GM03348 (cell line): ENCODE results near the gene PDZRN4.
"Not testable (repeated sequence)": the region's sequence is repeated elsewhere in the genome, so short reads cannot be mapped to it uniquely, and the experiment has no call there.

Source experiments
- DNase-seq: peaks from one replicate; pipeline ENCODE4 v3.0.0; 2012; ENCODE audit warnings: low spot score

Gene PDZRN4

DNA sequence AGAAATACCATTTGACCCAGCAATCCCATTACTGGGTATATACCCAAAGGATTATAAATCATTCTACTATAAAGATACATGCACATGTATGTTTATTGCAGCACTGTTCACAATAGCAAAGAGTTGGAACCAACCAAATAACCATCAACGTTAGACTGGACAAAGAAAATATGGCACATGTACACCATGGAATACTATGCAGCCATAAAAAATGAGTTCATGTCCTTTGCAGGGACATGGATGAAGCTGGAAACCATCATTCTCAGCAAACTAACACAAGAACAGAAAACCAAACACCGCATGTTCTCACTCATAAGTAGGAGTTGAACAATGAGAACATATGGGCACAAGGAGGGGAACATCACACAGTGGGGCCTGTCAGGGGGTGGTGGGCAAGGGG is 97.3 kb downstream of the PDZRN4 start:
- not testable (repeated sequence) for DNase-seq

- DNase-seq: no peak
These were observed 98.3 kb downstream of the PDZRN4 start for GRCh38 chr12:41286426-41286825.

- DNase-seq: no peak
These were observed 99.5 kb downstream of the PDZRN4 start for GRCh38 chr12:41287500-41288141.

DNA sequence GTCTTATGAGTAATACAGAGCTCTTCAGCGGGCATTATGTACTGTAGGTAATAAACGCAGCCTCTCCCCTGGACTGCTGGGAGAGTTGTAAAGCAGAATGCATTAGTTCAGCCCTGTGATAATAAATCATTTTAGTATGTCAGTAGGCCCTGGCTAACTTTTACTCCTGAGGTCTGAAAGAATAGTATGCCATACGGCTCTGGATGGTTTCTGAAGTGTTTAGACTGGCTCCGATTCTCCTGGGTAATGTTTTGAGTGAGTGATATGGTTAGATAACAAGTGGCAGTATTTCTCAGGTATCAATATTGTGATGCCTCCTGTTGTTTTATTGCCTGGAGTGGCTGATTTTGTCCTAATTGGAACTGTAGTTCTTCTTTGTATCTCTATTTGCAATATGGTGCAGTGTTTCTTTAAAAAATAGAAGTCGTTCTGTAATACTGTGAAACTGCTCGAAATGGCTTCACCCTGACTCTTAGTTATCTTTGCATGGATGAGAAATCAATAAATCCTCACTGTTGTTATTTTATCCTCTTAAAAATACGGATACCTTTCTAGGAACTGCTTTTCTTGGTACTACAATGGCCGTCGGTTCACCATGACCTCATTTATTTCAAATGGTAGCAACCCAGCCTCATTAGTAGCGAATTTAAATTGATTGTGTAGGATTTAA is 100.2 kb downstream of the PDZRN4 start:
- DNase-seq: no peak

GRCh38 chr12:41289501-41289900 is 101.4 kb downstream of the PDZRN4 start:
- no peak for DNase-seq

DNA sequence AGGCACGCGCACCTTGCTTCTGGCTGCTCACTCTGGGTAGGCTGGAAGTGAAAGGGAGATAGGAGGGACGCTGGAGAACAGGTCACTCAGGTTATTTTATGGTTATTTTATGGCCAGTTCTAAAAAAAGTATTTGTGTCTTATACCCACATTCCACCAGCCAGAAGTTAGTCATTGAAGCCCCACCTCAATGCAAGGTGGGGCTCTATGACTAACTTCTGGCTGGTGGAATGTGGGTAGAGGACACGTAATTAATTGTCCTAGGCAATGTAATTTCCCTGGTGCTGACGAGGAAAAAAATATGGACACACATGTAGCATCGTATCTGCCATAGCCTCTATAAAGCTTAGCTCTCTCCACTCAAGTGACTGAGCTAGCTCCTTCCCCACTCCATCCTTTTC is 104.9 kb downstream of the PDZRN4 start:
- DNase-seq: no peak

- DNase-seq: no peak
These were observed 105.3 kb downstream of the PDZRN4 start for GRCh38 chr12:41293461-41293860.

DNA sequence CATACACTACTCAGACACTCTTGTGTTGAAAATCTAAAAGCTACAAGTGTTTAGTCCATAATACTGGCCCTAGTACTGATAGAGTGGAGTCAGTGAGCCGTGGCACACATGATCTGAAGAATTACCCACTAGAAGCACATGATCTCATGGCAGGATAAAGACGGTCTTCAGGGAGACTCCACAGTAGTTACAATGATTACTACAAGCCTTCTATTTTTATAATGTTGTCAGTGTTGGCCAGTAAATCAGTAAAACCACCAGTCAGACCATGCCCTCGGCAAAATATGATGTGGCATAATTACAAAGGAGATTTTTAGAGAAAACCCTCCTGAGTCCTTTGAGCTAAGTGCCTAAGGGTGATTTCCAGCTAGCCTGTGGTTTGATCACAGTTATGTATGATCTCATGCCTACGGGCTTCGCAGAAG is 114.9 kb downstream of the PDZRN4 start:
- no peak for DNase-seq

DNA sequence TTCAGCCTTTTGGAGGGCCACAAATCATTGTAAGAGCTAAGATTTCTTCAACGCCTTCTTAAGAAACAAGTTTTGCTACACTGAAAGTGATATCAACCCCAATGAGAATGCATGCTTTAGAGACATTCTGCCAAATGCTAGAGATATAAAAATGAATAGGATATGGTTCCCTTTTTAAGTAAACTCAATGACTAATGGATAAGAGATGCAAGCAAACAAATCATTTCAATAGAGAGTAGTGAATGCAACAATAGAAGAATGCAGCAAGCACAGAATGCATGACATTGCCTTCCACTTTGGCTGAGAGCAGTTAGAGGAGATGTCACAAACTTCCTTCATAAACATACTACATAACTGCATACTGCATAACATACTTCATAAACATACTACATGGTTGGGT is 116.4 kb downstream of the PDZRN4 start:
- DNase-seq: no peak

DNA sequence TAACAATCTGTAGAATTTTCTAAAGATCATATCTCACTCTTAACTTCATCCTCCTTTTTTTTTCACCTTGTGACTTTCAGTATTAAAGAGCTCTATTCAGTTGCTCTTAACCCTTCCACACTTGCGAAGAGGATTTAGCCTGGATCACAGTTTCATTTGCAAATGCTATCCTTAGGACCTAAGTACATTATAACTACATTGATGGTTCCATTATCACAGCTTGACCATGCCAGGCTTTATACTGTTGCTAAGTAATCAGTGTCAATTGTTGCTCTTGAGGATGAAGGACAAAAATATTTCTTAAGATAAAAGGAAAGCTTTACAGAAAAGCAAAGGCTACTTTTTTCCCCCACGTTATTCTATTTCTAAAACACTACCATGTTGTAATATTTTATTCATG is 122.2 kb downstream of the PDZRN4 start:
- DNase-seq: no peak

DNA sequence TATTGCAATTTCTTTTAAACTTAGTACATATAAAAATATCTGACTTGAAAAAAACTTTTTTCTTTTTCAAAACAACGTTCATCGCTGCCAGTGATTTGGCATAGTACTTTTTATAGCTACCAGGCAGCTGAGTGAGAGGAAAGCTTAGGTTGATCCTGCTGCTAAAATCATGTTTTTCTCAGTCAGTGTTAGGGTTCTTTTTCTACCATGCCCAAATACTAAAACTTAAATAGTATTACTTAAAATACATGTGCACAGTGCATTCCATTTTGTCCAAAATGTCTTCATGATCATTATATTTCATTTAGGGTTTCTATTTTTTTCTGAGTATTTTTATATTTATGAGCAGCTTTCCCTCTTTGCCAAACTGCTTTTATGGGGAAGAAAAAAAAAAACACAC is 123.8 kb downstream of the PDZRN4 start:
- DNase-seq: no peak

DNA sequence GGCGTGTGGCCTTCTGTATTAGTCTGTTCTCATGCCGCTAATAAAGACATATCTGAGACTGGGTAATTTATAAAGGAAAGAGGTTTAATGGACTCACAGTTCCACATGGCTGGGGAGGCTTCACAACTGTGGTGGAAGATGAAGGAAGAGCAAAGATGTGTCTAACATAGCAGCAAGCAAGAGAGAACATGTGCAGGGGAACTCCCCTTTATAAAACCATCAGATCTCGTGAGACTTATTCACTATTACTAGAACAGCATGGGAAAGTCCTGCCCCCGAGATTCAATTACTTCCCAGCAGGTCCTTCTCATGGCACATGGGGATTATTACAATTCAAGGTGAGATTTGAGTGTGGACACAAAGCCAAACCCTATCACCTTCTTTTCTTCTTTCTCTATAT is 124.3 kb downstream of the PDZRN4 start:
- DNase-seq: not testable (repeated sequence)

DNA sequence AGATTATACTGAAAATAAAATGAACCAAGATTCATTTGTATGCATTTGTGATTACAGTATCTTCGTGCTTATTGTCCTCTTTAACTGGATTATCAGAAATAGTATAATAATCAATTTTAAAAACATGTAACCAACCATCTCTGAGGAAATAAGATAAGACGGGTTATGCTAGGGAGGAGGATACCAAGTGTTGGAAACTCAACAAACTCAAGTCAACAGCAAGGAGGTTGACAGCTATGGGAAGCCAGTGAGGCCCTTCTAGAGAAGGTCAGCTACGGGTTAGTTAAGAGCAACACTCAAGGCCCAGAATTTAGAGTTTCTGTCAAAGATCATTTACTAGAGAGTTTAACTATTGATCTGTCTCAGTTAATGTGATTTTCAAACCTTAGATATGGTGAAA is 137.2 kb downstream of the PDZRN4 start:
- no peak for DNase-seq

DNA sequence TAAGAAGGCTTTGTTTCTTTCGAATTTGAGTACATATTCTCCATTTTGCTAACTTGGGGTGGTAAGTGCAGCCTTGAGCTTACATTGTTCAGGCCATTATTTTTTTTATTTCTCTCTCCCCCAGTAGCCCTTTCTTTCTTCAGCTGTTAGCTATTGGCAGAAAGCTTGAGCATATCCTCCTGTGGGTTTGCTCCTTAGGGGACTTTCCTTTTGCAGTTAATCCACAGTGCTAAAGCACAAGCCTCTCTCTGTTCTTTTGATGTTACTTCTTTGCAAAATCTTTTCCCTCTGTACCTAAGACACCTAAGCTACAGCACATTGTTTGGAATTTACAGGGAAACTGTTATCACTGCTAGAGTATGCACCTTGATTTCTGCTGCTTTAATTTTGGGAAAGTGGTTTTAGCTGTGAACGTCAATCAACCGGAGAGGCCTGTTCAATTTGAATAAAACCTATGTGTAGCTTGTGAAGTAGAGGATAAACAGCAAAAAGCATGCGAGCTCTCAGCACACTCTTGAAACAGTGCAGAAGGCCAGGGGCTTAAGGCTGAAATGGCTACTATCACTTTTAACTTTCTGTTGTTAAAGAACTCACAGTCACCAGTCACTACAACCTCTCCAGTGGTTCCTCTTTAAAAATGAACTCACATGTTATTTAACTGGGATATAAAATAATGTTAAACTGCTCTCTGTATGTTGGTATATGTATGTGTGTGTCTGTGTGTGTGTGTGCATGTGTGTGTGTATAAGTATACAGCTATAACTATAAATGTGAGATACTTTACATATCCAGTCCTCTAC is 139.2 kb downstream of the PDZRN4 start:
- no peak for DNase-seq

DNA sequence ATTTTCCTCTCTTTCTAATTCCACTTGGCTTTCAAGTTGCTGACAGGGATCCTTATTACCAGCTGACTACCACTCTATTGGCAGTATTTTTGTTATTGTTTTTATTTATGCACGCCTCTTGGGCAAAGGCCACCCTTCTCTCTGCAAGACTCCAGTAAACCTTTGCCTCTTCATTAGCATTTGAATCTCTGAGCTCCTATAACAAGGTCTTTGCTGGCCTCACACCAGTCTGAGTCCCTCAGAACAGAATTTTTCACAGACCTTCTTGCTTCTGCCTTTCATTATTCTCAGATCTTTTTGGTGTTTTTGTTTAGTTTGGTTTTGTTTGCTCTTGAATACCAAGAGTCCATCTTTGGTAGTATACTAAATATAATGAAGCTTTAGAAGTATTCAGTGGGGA is 145.9 kb downstream of the PDZRN4 start:
- DNase-seq: no peak

DNA sequence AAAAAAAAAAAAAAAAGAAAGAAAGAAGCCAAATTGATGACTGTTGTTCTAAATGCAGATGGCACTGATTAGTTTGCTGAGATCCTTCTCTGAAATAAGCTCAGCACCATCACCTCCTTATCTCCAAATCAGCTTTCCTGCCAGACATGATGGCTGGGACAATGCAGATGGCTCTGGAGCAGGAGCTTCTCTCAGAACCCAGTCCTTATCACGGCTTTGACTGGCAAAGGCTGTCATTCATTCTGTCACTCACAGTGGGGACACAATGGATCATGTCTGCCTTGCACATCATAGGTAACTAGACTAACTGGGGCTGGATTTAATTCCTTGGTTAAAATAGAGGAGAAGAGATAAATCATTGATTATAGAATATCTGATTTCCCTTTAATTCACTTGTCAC is 146.3 kb downstream of the PDZRN4 start:
- DNase-seq: no peak

DNA sequence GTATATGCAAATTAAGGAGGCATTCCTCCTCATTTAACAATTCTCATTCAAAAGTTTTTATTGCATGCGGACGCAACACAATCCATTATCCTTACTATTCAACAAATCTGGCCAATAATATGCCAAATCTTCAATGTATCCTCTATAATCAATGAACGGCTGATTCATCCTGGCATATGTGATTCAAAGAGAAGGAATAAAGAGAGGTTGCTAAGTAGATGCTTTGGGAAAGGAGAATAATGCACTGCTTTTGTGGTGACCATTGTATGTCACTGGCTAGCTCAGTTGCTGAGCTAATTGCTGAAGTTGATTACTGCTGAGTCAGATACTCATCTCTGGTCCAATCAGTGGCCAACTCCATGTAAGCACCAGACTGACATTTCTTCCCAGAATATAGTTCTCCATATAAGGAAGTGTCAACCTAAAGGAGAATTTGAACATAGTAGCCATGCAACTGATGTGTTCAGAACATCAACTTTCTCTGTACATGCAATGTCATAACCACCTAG is 148.0 kb downstream of the PDZRN4 start:
- DNase-seq: no peak

DNA sequence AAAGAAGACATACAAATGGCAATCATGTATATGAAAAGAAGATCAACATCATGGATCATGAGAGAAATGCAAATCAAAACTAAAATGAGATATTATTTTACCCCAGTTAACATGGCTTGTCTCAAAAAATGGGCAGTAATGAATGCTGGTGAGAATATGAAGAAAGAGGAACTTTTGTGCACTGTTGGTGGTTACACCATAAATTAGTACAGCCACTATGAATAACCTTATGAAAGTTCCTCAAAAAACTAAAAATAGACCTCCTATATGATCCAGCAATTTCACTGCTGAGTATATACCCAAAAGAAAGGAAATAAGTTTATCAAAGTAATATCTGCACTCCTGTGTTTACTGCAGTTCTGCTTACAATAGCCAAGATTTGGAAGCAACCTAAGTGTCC is 151.7 kb downstream of the PDZRN4 start:
- DNase-seq: no peak

- DNase-seq: no peak
These were observed 156.8 kb downstream of the PDZRN4 start for GRCh38 chr12:41344776-41345470.

DNA sequence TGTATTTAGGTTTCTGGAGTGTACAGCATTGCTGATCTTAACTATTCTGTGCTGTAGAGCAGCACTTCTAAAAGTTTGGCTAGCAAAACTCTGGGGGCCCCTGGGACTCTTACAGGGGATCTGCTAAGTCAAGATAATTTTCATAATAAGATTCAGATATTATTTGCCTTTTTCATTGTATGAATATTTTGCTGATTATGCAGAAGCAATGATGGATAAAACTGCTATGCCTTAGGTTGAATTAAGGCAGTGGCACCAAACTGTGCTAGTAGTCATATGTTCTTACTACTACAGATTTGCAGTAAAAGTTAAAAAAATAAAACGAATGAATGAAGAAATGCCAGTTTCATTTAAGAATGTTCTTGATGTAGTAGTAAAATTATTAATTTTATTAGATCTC is 160.1 kb downstream of the PDZRN4 start:
- DNase-seq: no peak

DNA sequence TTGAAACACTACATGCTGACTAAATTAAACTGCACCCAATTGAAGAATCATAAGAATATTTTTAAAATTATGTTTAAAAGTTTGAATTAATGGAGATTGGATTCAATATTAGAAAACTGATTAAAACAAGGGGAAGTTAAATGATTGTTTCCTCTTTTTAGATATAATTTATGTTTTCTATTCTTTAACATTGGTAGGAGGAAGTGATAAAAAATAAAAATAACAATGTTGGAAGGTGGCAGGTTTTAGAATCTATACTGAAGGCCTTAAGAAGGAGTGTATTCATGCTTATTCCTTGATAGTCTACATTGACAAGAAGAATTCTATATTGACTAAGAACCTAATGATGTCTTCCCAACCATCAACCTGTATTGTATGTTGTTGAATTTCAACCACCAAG is 168.1 kb downstream of the PDZRN4 start:
- no peak for DNase-seq

DNA sequence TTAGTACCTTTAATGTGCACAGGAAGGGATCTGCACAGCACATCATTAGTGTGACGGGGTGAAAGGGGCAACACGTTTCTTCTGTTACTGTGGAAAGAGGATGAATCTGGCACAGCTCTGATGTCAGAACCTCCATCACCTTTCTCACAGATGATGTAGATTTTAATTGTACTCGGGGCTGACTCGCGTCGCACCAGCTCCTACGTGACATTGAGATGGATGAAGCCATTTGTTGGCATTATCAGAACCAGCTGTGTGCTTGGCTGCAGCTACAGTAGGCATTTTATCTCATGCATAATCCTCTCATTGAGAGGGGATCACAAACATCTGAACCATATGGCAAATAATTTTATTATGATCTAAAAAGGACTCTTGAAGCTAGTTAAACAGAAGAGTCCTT is 173.6 kb downstream of the PDZRN4 start:
- no peak for DNase-seq
